Measurements from ENCODE around the gene PKLR.

The PKLR gene

DNA sequence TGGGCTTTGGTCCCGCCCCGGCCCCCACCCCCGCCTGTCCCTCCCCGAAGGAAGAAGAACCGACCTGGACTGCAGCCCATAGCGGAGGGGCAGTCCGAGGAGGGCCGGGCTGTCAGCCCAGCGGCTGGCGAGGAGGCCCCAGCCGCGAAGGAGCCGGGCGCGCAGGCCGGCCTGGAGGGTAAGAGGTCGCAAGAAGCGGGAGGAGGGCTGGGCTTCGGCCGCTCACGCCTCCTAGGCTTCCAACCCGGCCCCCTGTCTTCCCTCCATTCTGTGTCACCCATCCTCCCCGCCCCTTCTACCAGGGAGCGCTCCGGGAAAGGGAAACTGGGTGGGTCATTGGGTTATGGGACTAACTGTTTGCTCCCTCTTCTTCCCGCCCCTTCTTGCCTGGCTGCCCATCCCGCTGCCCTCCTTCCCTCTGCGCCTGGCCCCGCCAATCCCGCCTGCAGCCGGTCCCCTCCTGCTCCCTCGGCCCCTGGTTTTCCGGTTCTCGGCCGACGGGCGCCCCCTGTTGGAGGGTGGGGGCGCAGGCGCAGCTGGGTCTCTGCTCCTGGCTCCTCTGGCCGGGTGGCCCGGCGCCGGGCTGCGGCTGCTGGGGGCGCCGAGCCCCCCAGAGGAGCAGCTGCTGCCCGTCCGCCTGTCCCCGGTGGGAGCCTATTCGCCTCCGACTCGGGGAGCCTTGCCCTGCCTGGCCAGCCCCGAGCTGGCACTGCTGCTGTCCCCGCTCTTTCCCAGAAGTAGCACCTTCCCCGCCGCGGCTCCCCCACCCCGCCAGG, 21.9 kb upstream of the PKLR start:
- in situ Hi-C loops (cut with MboI; ENCODE audit: low sequenced_read_pairs, unreplicated experiment), result no loop called here
- peak; percentile 90 for DNase-seq (ENCODE audit: low spot score)
- peak; percentile 94 for TF ChIP-seq CTCF (IDR thresholded peaks at IDR 0.05; ENCODE audit: borderline replicate concordance, control extremely low read depth, extremely low read depth, insufficient read depth, missing control alignments)

DNA sequence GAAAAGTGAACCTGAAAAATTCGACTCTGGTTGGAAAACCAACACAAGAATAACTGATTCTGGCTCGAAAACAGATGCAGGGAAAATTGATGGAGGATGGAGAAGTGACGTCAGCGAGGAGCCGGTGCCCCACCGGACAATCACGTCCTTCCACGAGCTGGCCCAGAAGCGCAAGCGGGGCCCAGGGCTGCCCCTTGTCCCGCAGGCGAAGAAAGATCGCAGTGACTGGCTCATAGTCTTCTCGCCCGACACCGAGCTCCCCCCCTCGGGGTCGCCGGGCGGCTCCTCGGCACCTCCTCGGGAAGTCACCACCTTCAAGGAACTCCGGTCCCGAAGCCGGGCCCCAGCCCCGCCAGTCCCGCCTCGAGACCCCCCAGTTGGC, 21.3 kb upstream of the PKLR start:
- DNase-seq (ENCODE audit: low spot score), result peak; percentile 57
- TF ChIP-seq CTCF (IDR thresholded peaks at IDR 0.05; ENCODE audit: borderline replicate concordance, control extremely low read depth, extremely low read depth, insufficient read depth, missing control alignments), result no peak
- in situ Hi-C loops (cut with MboI; ENCODE audit: low sequenced_read_pairs, unreplicated experiment), result no loop called here

GRCh38 chr1:155321639-155322503, 20.6 kb upstream of the PKLR start:
- DNase-seq (ENCODE audit: low spot score), result no peak
- in situ Hi-C loops (cut with MboI; ENCODE audit: low sequenced_read_pairs, unreplicated experiment), result no loop called here
- TF ChIP-seq CTCF (IDR thresholded peaks at IDR 0.05; ENCODE audit: borderline replicate concordance, control extremely low read depth, extremely low read depth, insufficient read depth, missing control alignments), result no peak

GRCh38 chr1:155320661-155321617, 19.7 kb upstream of the PKLR start, which contains the start of gene RUSC1:
RUSC1 (plus strand) TSS chr1:155320894; CDS start chr1:155321774, 880 bp downstream.
- peak; percentile 83 for DNase-seq (ENCODE audit: low spot score)
- in situ Hi-C loops (cut with MboI; ENCODE audit: low sequenced_read_pairs, unreplicated experiment), result no loop called here
- TF ChIP-seq CTCF (IDR thresholded peaks at IDR 0.05; ENCODE audit: borderline replicate concordance, control extremely low read depth, extremely low read depth, insufficient read depth, missing control alignments), result no peak

GRCh38 chr1:155320252-155320651, 19.0 kb upstream of the PKLR start:
- in situ Hi-C loops (cut with MboI; ENCODE audit: low sequenced_read_pairs, unreplicated experiment), result no loop called here
- TF ChIP-seq CTCF (IDR thresholded peaks at IDR 0.05; ENCODE audit: borderline replicate concordance, control extremely low read depth, extremely low read depth, insufficient read depth, missing control alignments), result no peak
- DNase-seq (ENCODE audit: low spot score), result no peak

GRCh38 chr1:155319536-155319935, 18.3 kb upstream of the PKLR start:
- DNase-seq (ENCODE audit: low spot score), result no peak
- in situ Hi-C loops (cut with MboI; ENCODE audit: low sequenced_read_pairs, unreplicated experiment), result no loop called here
- TF ChIP-seq CTCF (IDR thresholded peaks at IDR 0.05; ENCODE audit: borderline replicate concordance, control extremely low read depth, extremely low read depth, insufficient read depth, missing control alignments), result no peak

All from GM13976 (cell line).